SK-N-SH (cell line): ENCODE data around the gene CAMK2B. TPM values are rescaled to one million over a fixed set of nuclear protein-coding genes. Genes with fewer than 3 reads are reported as not detected.

Source experiments
- CTCF ChIA-PET: fragments of 300-600, 350-600 bp; formaldehyde crosslinking; extraction: SDS; loops from one replicate; lab custom pipeline; 2021; lab: Yijun Ruan, JAX
- POLR2A ChIA-PET: fragments of 350-600 bp; sonication (Branson Sonifier 250); formaldehyde crosslinking; extraction: SDS; loops from one replicate; lab custom pipeline; 2020; ENCODE audit warnings: antibody characterized with exemption, inconsistent platforms; lab: Yijun Ruan, JAX
- DNase-seq: peaks from one replicate; pipeline ENCODE4 v3.0.0; 2012
- H2AFZ ChIP-seq: fragments of 200-600 bp; sonication (generic); 2 replicates; pipeline ENCODE4 v1.8.1; 2016; ENCODE audit warnings: antibody characterized with exemption, mild to moderate bottlenecking, low read depth
- H3F3A ChIP-seq: fragments of 200-600 bp; sonication (generic); replicated peaks from 2 replicates; pipeline ENCODE3; 2016; ENCODE audit warnings: antibody characterized with exemption, mild to moderate bottlenecking; ENCODE audit not compliant: insufficient read depth
- H3K27ac ChIP-seq, 2 experiments: fragments of 200-500 bp in 1 of 2; fragments of 200-600 bp in 1 of 2; sonication (Bioruptor generic) in 1 of 2; sonication (generic), shearing (Covaris generic) in 1 of 2; 2 replicates each; pipeline versions ENCODE4 v1.5.1 to v1.6.1; 2014 to 2016; ENCODE audit warnings: low read depth in 2 of 2, inconsistent platforms in 1 of 2, low read length in 1 of 2, mild to moderate bottlenecking in 1 of 2, mixed read lengths in 1 of 2
- H3K27me3 ChIP-seq: fragments of 200-600 bp; sonication (generic), shearing (Covaris generic); 2 replicates; pipeline ENCODE4 v1.6.1; 2016; ENCODE audit warnings: mixed run types; ENCODE audit not compliant: insufficient read depth
- H3K36me3 ChIP-seq, 2 experiments: fragments of 200-500 bp in 1 of 2; fragments of 200-600 bp in 1 of 2; sonication (Bioruptor generic) in 1 of 2; sonication (generic) in 1 of 2; replicated peaks in 1 of 2; 2 replicates each; pipeline versions ENCODE3 to v1.5.1; 2014 to 2016; ENCODE audit warnings: low read length in 1 of 2, mild to moderate bottlenecking in 1 of 2; ENCODE audit not compliant: insufficient read depth in 2 of 2, control insufficient read depth in 1 of 2
- H3K4me1 ChIP-seq, 2 experiments: fragments of 200-500 bp in 1 of 2; fragments of 200-600 bp in 1 of 2; sonication (Bioruptor generic) in 1 of 2; sonication (generic), shearing (Covaris generic) in 1 of 2; 2 replicates each; pipeline versions ENCODE4 v1.5.1 to v1.6.1; 2014 to 2016; ENCODE audit warnings: low read depth in 1 of 2, low read length in 1 of 2, mixed run types in 1 of 2; ENCODE audit not compliant: insufficient read depth in 2 of 2, control insufficient read depth in 1 of 2
- H3K4me2 ChIP-seq: fragments of 200-600 bp; sonication (generic), shearing (Covaris generic); 2 replicates; pipeline ENCODE4 v1.6.1; 2017; ENCODE audit warnings: mixed run types
- H3K4me3 ChIP-seq, 2 experiments: fragments of 200-500 bp in 1 of 2; fragments of 200-600 bp in 1 of 2; sonication (Bioruptor generic) in 1 of 2; sonication (generic), shearing (Covaris generic) in 1 of 2; 2 replicates each; pipeline versions ENCODE4 v1.5.1 to v1.8.1; 2014 to 2016; ENCODE audit warnings: low read depth in 2 of 2, inconsistent platforms in 1 of 2, low read length in 1 of 2, mild to moderate bottlenecking in 1 of 2, mixed read lengths in 1 of 2, moderate library complexity in 1 of 2
- H3K79me2 ChIP-seq: fragments of 200-600 bp; sonication (generic); 2 replicates; pipeline ENCODE4 v1.8.1; 2017; ENCODE audit warnings: mild to moderate bottlenecking; ENCODE audit not compliant: insufficient read depth
- H3K9ac ChIP-seq: fragments of 200-600 bp; sonication (generic); 2 replicates; pipeline ENCODE4 v1.6.1; 2017; ENCODE audit warnings: mixed run types
- H3K9me2 ChIP-seq: fragments of 200-600 bp; sonication (generic); 2 replicates; pipeline ENCODE4 v1.6.1; 2017; ENCODE audit warnings: mixed run types
- H3K9me3 ChIP-seq: fragments of 200-600 bp; sonication (generic); 2 replicates; pipeline ENCODE4 v1.6.1; 2017; ENCODE audit warnings: mixed run types, mild to moderate bottlenecking, moderate library complexity
- H4K20me1 ChIP-seq: fragments of 200-600 bp; sonication (generic); 2 replicates; pipeline ENCODE4 v1.6.1; 2017; ENCODE audit warnings: mild to moderate bottlenecking, mixed run types; ENCODE audit not compliant: insufficient read depth
- CHD2 ChIP-seq: fragments of 150-350 bp; IDR thresholded peaks from 2 replicates; pipeline ENCODE4 v1.6.1; 2018; ENCODE audit warnings: low read length; ENCODE audit not compliant: partially characterized antibody
- CTCF ChIP-seq: fragments of 200-600 bp; sonication (generic); IDR thresholded peaks from 2 replicates; pipeline ENCODE4 v1.6.1; 2017; ENCODE audit warnings: antibody characterized with exemption, mild to moderate bottlenecking, moderate library complexity
- ELF1 ChIP-seq: IDR thresholded peaks from 2 replicates; pipeline ENCODE4 v1.4.0; 2012
- EZH2phosphoT487 ChIP-seq: fragments of 200-600 bp; sonication (generic); IDR thresholded peaks from 2 replicates; pipeline ENCODE4 v1.6.1; 2017; ENCODE audit warnings: low read depth, mixed run types, mild to moderate bottlenecking, antibody characterized with exemption, moderate library complexity, borderline replicate concordance
- FOSL2 ChIP-seq: IDR thresholded peaks from 2 replicates; pipeline ENCODE4 v1.4.0; 2012; ENCODE audit warnings: low read depth, mild to moderate bottlenecking, moderate library complexity, borderline replicate concordance
- GABPA ChIP-seq: IDR thresholded peaks from 2 replicates; pipeline ENCODE4 v1.4.0; 2012; ENCODE audit warnings: low read depth, mild to moderate bottlenecking
- GATA2 ChIP-seq: sonication (generic); formaldehyde crosslinking; IDR thresholded peaks from 2 replicates; pipeline ENCODE4 v1.5.0; 2020; ENCODE audit warnings: mild to moderate bottlenecking, missing genetic modification reagents
- IRF3 ChIP-seq: fragments of 150-350 bp; IDR thresholded peaks from 2 replicates; pipeline ENCODE4 v1.6.1; 2016; ENCODE audit warnings: mild to moderate bottlenecking, low read depth, low read length
- JUND ChIP-seq: IDR thresholded peaks from 2 replicates; pipeline ENCODE4 v1.4.0; 2012
- NFIC ChIP-seq: IDR thresholded peaks from 2 replicates; pipeline ENCODE4 v1.4.0; 2012; ENCODE audit warnings: borderline replicate concordance
- NRF1 ChIP-seq: IDR thresholded peaks from 2 replicates; pipeline ENCODE4 v1.6.1; 2012; ENCODE audit warnings: low read depth, mild to moderate bottlenecking, low read length
- PBX3 ChIP-seq: IDR thresholded peaks from 2 replicates; pipeline ENCODE4; 2012
- POLR2AphosphoS5 ChIP-seq: IDR thresholded peaks from 2 replicates; pipeline ENCODE4 v1.6.1; 2012; ENCODE audit warnings: low read depth, low read length
- RAD21 ChIP-seq: IDR thresholded peaks from 2 replicates; pipeline ENCODE4 v1.6.1; 2012; ENCODE audit warnings: mild to moderate bottlenecking, low read length
- RCOR1 ChIP-seq: fragments of 150-350 bp; IDR thresholded peaks from 2 replicates; pipeline ENCODE4 v1.6.1; 2017; ENCODE audit warnings: antibody characterized with exemption, low read length
- RFX5 ChIP-seq: IDR thresholded peaks from 2 replicates; pipeline ENCODE4 v1.6.1; 2012; ENCODE audit warnings: mild to moderate bottlenecking, improper control_type of control experiment, low read length
- SIN3A ChIP-seq: IDR thresholded peaks from 2 replicates; pipeline ENCODE4 v1.6.1; 2012; ENCODE audit warnings: low read depth, mild to moderate bottlenecking, low read length, moderate library complexity, borderline replicate concordance
- SMC3 ChIP-seq: IDR thresholded peaks from 2 replicates; pipeline ENCODE4 v1.6.1; 2012; ENCODE audit warnings: low read depth, low read length, improper control_type of control experiment
- TAF1 ChIP-seq: IDR thresholded peaks from 2 replicates; pipeline ENCODE4 v1.6.1; 2012; ENCODE audit warnings: low read depth, mild to moderate bottlenecking, low read length, moderate library complexity, borderline replicate concordance
- TCF12 ChIP-seq: IDR thresholded peaks from 2 replicates; pipeline ENCODE4 v1.4.0; 2012
- ZBTB33 ChIP-seq: IDR thresholded peaks from 2 replicates; pipeline ENCODE4 v1.4.0; 2012; ENCODE audit warnings: low read depth, borderline replicate concordance
- WGBS: methylation state at CpG from one replicate; pipeline ENCODE4 v1.1.6; 2017; ENCODE audit warnings: low lambda C conversion rate; 5-methylcytosine and 5-hydroxymethylcytosine counted together
- polyA plus RNA-seq, 3 experiments: library from polyadenylated mRNA; depleted of rRNA; stranded (reverse); fragments of >200 nt; gene quantifications; 2 replicates each; pipeline ENCODE4 v1.2.3, GENCODE V29; 2012
- TF ChIP-seq, protein P1 (sequence below): IDR thresholded peaks from 2 replicates; pipeline ENCODE4 v1.4.0; 2012; ENCODE audit warnings: low read depth

The CAMK2B gene
- polyA plus RNA-seq, 1 of the 3 experiments (the other 2 are of a cell fraction): 0.20 TPM

GRCh38 chr7:44259547-44260457 lies 65.6 kb downstream of the CAMK2B start:
- TF ChIP-seq IRF3 (no peak), SMC3 (no peak), TCF12 (peak; percentile 37; the same call in 1 of the 2 replicates), TAF1 (no peak), PBX3 (peak; percentile 53), FOSL2 (peak; percentile 89), POLR2AphosphoS5 (no peak), RAD21 (no peak), CTCF (no peak), JUND (no peak; the same call in 1 of the 2 replicates), GABPA (no peak), EZH2phosphoT487 (no peak), ZBTB33 (no peak), GATA2 (CRISPR knock-in tag) (no peak), ELF1 (no peak), RFX5 (no peak), CHD2 (no peak), NFIC (no peak; the same call in 1 of the 2 replicates), NRF1 (no peak), SIN3A (no peak), RCOR1 (no peak)
- TF ChIP-seq, protein P1, sequence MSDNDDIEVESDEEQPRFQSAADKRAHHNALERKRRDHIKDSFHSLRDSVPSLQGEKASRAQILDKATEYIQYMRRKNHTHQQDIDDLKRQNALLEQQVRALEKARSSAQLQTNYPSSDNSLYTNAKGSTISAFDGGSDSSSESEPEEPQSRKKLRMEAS: peak; percentile 99
- TF ChIP-seq, all 33 proteins: peak for 4
- DNase-seq: no peak
- peak overlapping the region; percentile 48; the same call in 1 of the 2 replicates for H3K4me2 ChIP-seq
- WGBS: 62% methylated on average over 14 of the region's 18 CpGs
- H3K36me3 ChIP-seq: no peaks in the 10 kb centered on the region
- ChIA-PET POLR2A (no interaction called here), CTCF (interaction anchor here (0.6 to 10.0 kb wide), 6 partner anchors 11 to 58 kb away, joined by 3 to 101 read pairs (median 4); no protein-coding TSS in a partner anchor)
- H3K4me3 ChIP-seq: no peak overlapping the region
- H3K9me3 ChIP-seq: no peaks in the 10 kb centered on the region
- H4K20me1 ChIP-seq: no peaks in the 10 kb centered on the region
- H3K9me2 ChIP-seq: no peaks in the 10 kb centered on the region
- H3K27ac ChIP-seq: peak overlapping the region in 1 of 2 experiments; percentile 54; a peak in 2 of 4 replicates
- no peaks in the 10 kb centered on the region for H3K79me2 ChIP-seq
- H3F3A ChIP-seq: peaks cover 10% of the 10 kb centered on the region
- H3K4me1 ChIP-seq: peaks cover 25 to 49% of the 10 kb centered on the region in 2 experiments
- H2AFZ ChIP-seq: no peak overlapping the region
- no peak overlapping the region; the same call in 1 of the 2 replicates for H3K9ac ChIP-seq
- H3K27me3 ChIP-seq: peaks cover 15% of the 10 kb centered on the region; the same call in 1 of the 2 replicates
